Loucy (cell line): ENCODE results near the gene CCS.

Experiments used
- H2AFZ ChIP-seq: fragments of 200-600 bp; sonication (generic); 2 replicates; pipeline ENCODE4 v1.6.0; 2016; ENCODE audit warnings: antibody characterized with exemption, mild to moderate bottlenecking, low read length, moderate library complexity
- H3F3A ChIP-seq: fragments of 200-600 bp; 2 replicates; pipeline ENCODE4 v1.6.0; 2016; ENCODE audit warnings: antibody characterized with exemption, low read depth, mild to moderate bottlenecking
- H3K27me3 ChIP-seq: fragments of 200-600 bp; sonication (generic); 2 replicates; pipeline ENCODE4 v1.6.1; 2014; ENCODE audit warnings: low read length, mild to moderate bottlenecking; ENCODE audit not compliant: insufficient read depth, poor library complexity, severe bottlenecking
- H3K36me3 ChIP-seq: fragments of 200-600 bp; sonication (generic); 2 replicates; pipeline ENCODE4 v1.6.1; 2016; ENCODE audit warnings: low read length; ENCODE audit not compliant: insufficient read depth
- H3K4me1 ChIP-seq: fragments of 200-600 bp; sonication (generic); 2 replicates; pipeline ENCODE4 v1.5.1; 2014; ENCODE audit warnings: low read length, mild to moderate bottlenecking; ENCODE audit not compliant: insufficient read depth, poor library complexity, severe bottlenecking
- H3K4me2 ChIP-seq: fragments of 200-600 bp; sonication (generic); 2 replicates; pipeline ENCODE4 v1.6.0; 2014; ENCODE audit warnings: antibody characterized with exemption, low read length, low read depth, mild to moderate bottlenecking; ENCODE audit not compliant: poor library complexity, severe bottlenecking
- H3K4me3 ChIP-seq: fragments of 200-600 bp; sonication (generic); 2 replicates; pipeline ENCODE4 v1.5.1; 2014; ENCODE audit warnings: low read length, mild to moderate bottlenecking, mixed read lengths; ENCODE audit not compliant: poor library complexity, severe bottlenecking
- H3K79me2 ChIP-seq: fragments of 200-600 bp; sonication (generic); 2 replicates; pipeline ENCODE4 v1.6.1; 2014; ENCODE audit warnings: low read length; ENCODE audit not compliant: insufficient read depth
- H3K9ac ChIP-seq: fragments of 200-600 bp; sonication (generic); 2 replicates; pipeline ENCODE4 v1.6.0; 2014; ENCODE audit warnings: mild to moderate bottlenecking, low read depth, low read length, moderate library complexity; ENCODE audit not compliant: poor library complexity, severe bottlenecking
- H3K9me2 ChIP-seq: fragments of 200-600 bp; sonication (generic); replicated peaks from 2 replicates; pipeline ENCODE4 v1.6.1; 2016; ENCODE audit warnings: low read depth, low read length, mixed read lengths
- H3K9me3 ChIP-seq: fragments of 200-600 bp; sonication (generic); 2 replicates; pipeline ENCODE4 v1.6.1; 2014; ENCODE audit warnings: mild to moderate bottlenecking, antibody characterized with exemption, low read length, low read depth; ENCODE audit not compliant: insufficient read depth
- H4K20me1 ChIP-seq: fragments of 200-600 bp; sonication (generic); 2 replicates; pipeline ENCODE4 v1.6.0; 2014; ENCODE audit warnings: antibody characterized with exemption, low read length, mild to moderate bottlenecking; ENCODE audit not compliant: insufficient read depth, poor library complexity, severe bottlenecking
- EZH2phosphoT487 ChIP-seq: fragments of 200-600 bp; IDR thresholded peaks from 2 replicates; pipeline ENCODE4 v1.6.1; 2018; ENCODE audit warnings: antibody characterized with exemption, mild to moderate bottlenecking, moderate library complexity, borderline replicate concordance
- TF ChIP-seq, protein P1 (sequence below): fragments of 200-600 bp; sonication (generic); conservative IDR thresholded peaks from 2 replicates; pipeline ENCODE4 v1.5.1; 2014; ENCODE audit warnings: mild to moderate bottlenecking, antibody characterized with exemption, low read length

CCS gene

DNA sequence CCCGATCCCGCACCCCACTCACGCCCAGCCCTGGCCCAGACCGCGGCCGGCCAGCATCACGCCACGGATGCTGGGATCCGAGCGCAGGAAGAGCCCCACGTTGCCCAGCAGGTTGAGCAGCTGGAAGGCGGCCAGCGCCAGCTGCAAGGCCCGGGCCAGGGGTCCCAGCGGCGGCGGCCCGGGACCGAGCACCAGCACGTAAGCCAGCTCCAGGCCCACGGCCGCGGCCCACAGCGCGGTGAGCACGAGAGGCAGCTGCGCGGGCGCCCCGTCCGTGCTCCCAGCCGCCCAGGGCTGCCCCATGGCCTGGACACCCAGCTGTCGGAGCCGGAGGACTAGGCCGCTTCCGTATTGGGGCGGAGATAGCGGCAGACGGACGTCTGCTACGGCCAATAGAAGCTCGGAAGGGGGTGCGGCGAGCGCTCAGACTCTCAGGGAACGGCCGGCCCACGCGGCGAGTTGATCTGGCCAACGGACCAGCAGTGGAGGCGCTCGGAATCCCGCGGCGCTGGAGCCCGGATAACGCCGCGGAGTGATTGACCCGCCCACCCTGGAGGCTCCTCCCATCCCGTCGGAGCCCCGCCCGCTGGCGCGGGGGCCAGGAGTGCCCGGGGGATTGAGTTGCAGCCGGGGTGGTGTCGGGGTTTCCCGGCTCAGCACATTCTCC is 47.2 kb upstream of the CCS start, which contains the start of gene ZDHHC24:
Gene ZDHHC24, minus strand, starts transcription at position 348 of the 667 bp plus-strand sequence. Its CDS starts 45 bp downstream, at position 303.
- H3K36me3 ChIP-seq: no peaks in the 10 kb centered on the region; the same call in 1 of the 2 replicates
- H4K20me1 ChIP-seq: no peaks in the 10 kb centered on the region
- H3K4me2 ChIP-seq: peak within 1 kb of the TSS; percentile 95
- peaks cover 37% of the 10 kb centered on the region for H3K79me2 ChIP-seq
- H3K9me3 ChIP-seq: no peaks in the 10 kb centered on the region
- no peaks in the 10 kb centered on the region for H3K9me2 ChIP-seq
- H3K4me3 ChIP-seq: peak within 1 kb of the TSS; percentile 94
- peak within 1 kb of the TSS; percentile 93 for H3K9ac ChIP-seq
- H3F3A ChIP-seq: peaks cover 4% of the 10 kb centered on the region; the same call in 1 of the 2 replicates
- no peak for TF ChIP-seq EZH2phosphoT487
- TF ChIP-seq, protein P1, sequence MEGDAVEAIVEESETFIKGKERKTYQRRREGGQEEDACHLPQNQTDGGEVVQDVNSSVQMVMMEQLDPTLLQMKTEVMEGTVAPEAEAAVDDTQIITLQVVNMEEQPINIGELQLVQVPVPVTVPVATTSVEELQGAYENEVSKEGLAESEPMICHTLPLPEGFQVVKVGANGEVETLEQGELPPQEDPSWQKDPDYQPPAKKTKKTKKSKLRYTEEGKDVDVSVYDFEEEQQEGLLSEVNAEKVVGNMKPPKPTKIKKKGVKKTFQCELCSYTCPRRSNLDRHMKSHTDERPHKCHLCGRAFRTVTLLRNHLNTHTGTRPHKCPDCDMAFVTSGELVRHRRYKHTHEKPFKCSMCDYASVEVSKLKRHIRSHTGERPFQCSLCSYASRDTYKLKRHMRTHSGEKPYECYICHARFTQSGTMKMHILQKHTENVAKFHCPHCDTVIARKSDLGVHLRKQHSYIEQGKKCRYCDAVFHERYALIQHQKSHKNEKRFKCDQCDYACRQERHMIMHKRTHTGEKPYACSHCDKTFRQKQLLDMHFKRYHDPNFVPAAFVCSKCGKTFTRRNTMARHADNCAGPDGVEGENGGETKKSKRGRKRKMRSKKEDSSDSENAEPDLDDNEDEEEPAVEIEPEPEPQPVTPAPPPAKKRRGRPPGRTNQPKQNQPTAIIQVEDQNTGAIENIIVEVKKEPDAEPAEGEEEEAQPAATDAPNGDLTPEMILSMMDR: no peak
- H2AFZ ChIP-seq: peak within 1 kb of the TSS; percentile 80
- H3K4me1 ChIP-seq: peaks cover 16% of the 10 kb centered on the region
- H3K27me3 ChIP-seq: no peaks in the 10 kb centered on the region

- Histone ChIP-seq H3K9ac (peak within 1 kb of the TSS; percentile 93), H4K20me1 (no peaks in the 10 kb centered on the region), H3K9me2 (no peaks in the 10 kb centered on the region), H3K79me2 (peaks cover 35% of the 10 kb centered on the region), H3K36me3 (no peaks in the 10 kb centered on the region; the same call in 1 of the 2 replicates), H3K4me1 (peaks cover 16% of the 10 kb centered on the region), H3K27me3 (no peaks in the 10 kb centered on the region), H3K4me2 (peak within 1 kb of the TSS; percentile 95), H3F3A (peaks cover 4% of the 10 kb centered on the region; the same call in 1 of the 2 replicates), H3K4me3 (peak within 1 kb of the TSS; percentile 94), H3K9me3 (no peaks in the 10 kb centered on the region), H2AFZ (peak within 1 kb of the TSS; percentile 80)
- no peak for TF ChIP-seq EZH2phosphoT487
- TF ChIP-seq, protein P1: no peak
Observed at GRCh38 chr11:66546368-66546965, 46.5 kb upstream of the CCS start, which contains the start of gene ACTN3. ACTN3 (plus strand) TSS chr11:66546903; CDS start chr11:66546938, 35 bp downstream.

DNA sequence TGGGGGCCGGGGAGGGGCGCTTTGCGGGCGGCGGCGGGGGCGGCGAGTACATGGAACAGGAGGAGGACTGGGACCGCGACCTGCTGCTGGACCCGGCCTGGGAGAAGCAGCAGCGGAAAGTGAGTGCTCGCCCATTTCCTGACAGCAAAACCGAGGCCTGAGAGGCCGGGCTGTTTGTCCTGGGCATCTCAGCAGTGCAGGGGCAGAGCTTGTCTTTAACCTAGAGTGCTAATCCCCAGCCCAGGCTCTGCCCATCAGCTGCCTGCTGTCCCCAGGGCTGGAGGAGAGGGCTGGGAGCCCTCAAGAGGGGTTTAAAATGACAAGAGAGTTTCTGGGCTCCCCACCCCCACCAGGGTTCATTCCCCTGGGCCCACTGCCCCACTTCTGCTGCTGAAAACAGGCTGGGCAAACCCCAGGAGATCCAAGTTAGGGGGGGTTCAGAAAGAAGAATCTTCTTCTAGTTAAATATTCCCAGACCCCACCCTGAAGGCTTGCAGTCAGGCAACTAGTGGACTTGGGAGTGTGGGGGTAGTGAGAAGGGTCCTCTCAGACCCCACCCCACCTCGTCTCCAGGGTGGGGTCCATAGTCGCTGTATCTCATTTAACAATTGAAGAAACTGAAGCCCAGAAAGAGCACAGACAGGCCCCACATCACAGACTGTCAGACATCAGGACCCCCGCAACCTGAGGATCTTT is 45.9 kb upstream of the CCS start:
- no peak overlapping the region for H3K9ac ChIP-seq
- H3K4me3 ChIP-seq: no peak overlapping the region
- H3K9me2 ChIP-seq: no peaks in the 10 kb centered on the region
- H4K20me1 ChIP-seq: no peaks in the 10 kb centered on the region
- H3K4me2 ChIP-seq: no peak overlapping the region
- no peaks in the 10 kb centered on the region for H3K27me3 ChIP-seq
- H3K36me3 ChIP-seq: no peaks in the 10 kb centered on the region
- no peak for TF ChIP-seq EZH2phosphoT487
- no peaks in the 10 kb centered on the region for H3K9me3 ChIP-seq
- H2AFZ ChIP-seq: no peak overlapping the region
- peaks cover 34% of the 10 kb centered on the region for H3K79me2 ChIP-seq
- H3F3A ChIP-seq: peaks cover 4% of the 10 kb centered on the region; the same call in 1 of the 2 replicates
- H3K4me1 ChIP-seq: peaks cover 16% of the 10 kb centered on the region
